A549 (cell line): ENCODE results near the gene ELAVL1. TPM values are rescaled to one million over a fixed set of nuclear protein-coding genes. Genes with fewer than 3 reads are reported as not detected.

Source experiments
- ATAC-seq, 2 experiments: fragments of 200-7000 bp in 1 of 2; fragments of >200 bp in 1 of 2; cut with Nextera tagmentation in 1 of 2; cut with Tn5 transposase in 1 of 2; 3 replicates each; pipeline versions ENCODE4 v1.8.0 to v1.9.1; 2018 to 2020; ENCODE audit warnings: mild to moderate bottlenecking in 1 of 2, moderate library complexity in 1 of 2
- CTCF ChIA-PET: fragments of 300-600 bp; sonication (Branson Sonifier 250); formaldehyde crosslinking; extraction: SDS; loops from one replicate; lab custom pipeline; 2021; ENCODE audit warnings: antibody characterized with exemption, inconsistent platforms; lab: Yijun Ruan, JAX
- POLR2A ChIA-PET: fragments of 350-600 bp; formaldehyde crosslinking; extraction: SDS; loops from one replicate; lab custom pipeline; 2021; ENCODE audit warnings: antibody characterized with exemption, inconsistent platforms; lab: Yijun Ruan, JAX
- DNase-seq, 2 experiments: peaks; one replicate each; pipeline versions ENCODE4 v3.0.0 to v3.0.0-alpha.2; 2011 to 2016; ENCODE audit warnings: low read depth in 1 of 2, low spot score in 1 of 2
- FAIRE-seq: peaks from 2 replicates; lab custom pipeline; 2011; peaks lifted over from hg19 to GRCh38; lab: Jason Lieb, UNC
- H3K27ac ChIP-seq, 2 experiments: fragments of >200 bp; sonication (Bioruptor Twin); formaldehyde crosslinking; 3 replicates each; pipeline ENCODE4 v1.5.1; 2016 to 2017
- H3K4me1 ChIP-seq: fragments of >200 bp; sonication (Bioruptor Twin); formaldehyde crosslinking; 3 replicates; pipeline ENCODE4 v1.6.1; 2016
- H3K4me2 ChIP-seq: fragments of >200 bp; sonication (Bioruptor Twin); formaldehyde crosslinking; 3 replicates; pipeline ENCODE4 v1.6.1; 2016
- H3K4me3 ChIP-seq: fragments of >200 bp; sonication (Bioruptor Twin); formaldehyde crosslinking; 3 replicates; pipeline ENCODE4 v1.5.1; 2016
- H3K9me3 ChIP-seq: fragments of >200 bp; sonication (Bioruptor Twin); formaldehyde crosslinking; 3 replicates; pipeline ENCODE4 v1.6.1; 2016
- ATOH8 ChIP-seq: fragments of 250-450 bp; sonication (Bioruptor Pico); IDR thresholded peaks from 2 replicates; pipeline ENCODE4 v1.5.0; 2020; ENCODE audit warnings: low read depth, mild to moderate bottlenecking, moderate library complexity
- BHLHE40 ChIP-seq: IDR thresholded peaks from 2 replicates; pipeline ENCODE4 v1.6.1; 2012; ENCODE audit warnings: low read depth, low read length, inconsistent platforms
- CBX2 ChIP-seq: fragments of 200-600 bp; sonication (generic); IDR thresholded peaks from 2 replicates; pipeline ENCODE4 v1.6.1; 2016; ENCODE audit warnings: low read depth, mild to moderate bottlenecking, borderline replicate concordance
- CBX8 ChIP-seq: fragments of 200-600 bp; sonication (generic); IDR thresholded peaks from 2 replicates; pipeline ENCODE4 v1.6.1; 2016
- CEBPB ChIP-seq, 2 experiments: fragments of >200 bp in 1 of 2; sonication (Bioruptor Twin) in 1 of 2; formaldehyde crosslinking in 1 of 2; IDR thresholded peaks; 2 replicates each; pipeline ENCODE4 v1.6.1; 2012 to 2016
- CHD4 ChIP-seq: fragments of 200-600 bp; sonication (generic); IDR thresholded peaks from 2 replicates; pipeline ENCODE4 v1.6.1; 2016; ENCODE audit warnings: antibody characterized with exemption, mild to moderate bottlenecking, borderline replicate concordance
- CTCF ChIP-seq: fragments of >200 bp; sonication (Bioruptor Twin); formaldehyde crosslinking; IDR thresholded peaks from 3 replicates; pipeline ENCODE4 v1.5.1; 2016
- EHF ChIP-seq: fragments of 250-450 bp; sonication (Bioruptor Pico); IDR thresholded peaks from 2 replicates; pipeline ENCODE4 v1.5.0; 2020; ENCODE audit warnings: mild to moderate bottlenecking
- EP300 ChIP-seq, 2 experiments: fragments of >200 bp; sonication (Bioruptor Twin); formaldehyde crosslinking; IDR thresholded peaks; 2 replicates in 1 of 2; 3 replicates in 1 of 2; pipeline ENCODE4 v1.6.1; 2016 to 2017
- FOXS1 ChIP-seq: fragments of 250-450 bp; sonication (Bioruptor Pico); IDR thresholded peaks from 2 replicates; pipeline ENCODE4 v1.5.0; 2020; ENCODE audit warnings: mild to moderate bottlenecking, moderate library complexity
- HMGXB4 ChIP-seq: fragments of 250-450 bp; sonication (Bioruptor Pico); IDR thresholded peaks from 2 replicates; pipeline ENCODE4 v1.5.0; 2021; ENCODE audit warnings: mild to moderate bottlenecking, moderate library complexity, borderline replicate concordance
- HOXA7 ChIP-seq: fragments of 250-450 bp; sonication (Bioruptor Pico); IDR thresholded peaks from 2 replicates; pipeline ENCODE4 v1.5.0; 2020; ENCODE audit warnings: mild to moderate bottlenecking, moderate library complexity
- HOXB5 ChIP-seq: fragments of 250-450 bp; sonication (Bioruptor Pico); IDR thresholded peaks from 2 replicates; pipeline ENCODE4 v1.5.0; 2020; ENCODE audit warnings: mild to moderate bottlenecking, moderate library complexity
- JUNB ChIP-seq: fragments of >200 bp; sonication (Bioruptor Twin); formaldehyde crosslinking; IDR thresholded peaks from 2 replicates; pipeline ENCODE4 v1.6.1; 2016
- KDM1A ChIP-seq: fragments of 200-600 bp; sonication (generic); IDR thresholded peaks from 2 replicates; pipeline ENCODE4 v1.6.1; 2016; ENCODE audit warnings: low read depth, mild to moderate bottlenecking
- MAFK ChIP-seq: fragments of 450-650 bp; IDR thresholded peaks from 2 replicates; pipeline ENCODE4 v1.6.1; 2014; ENCODE audit not compliant: partially characterized antibody
- MAX ChIP-seq: IDR thresholded peaks from 2 replicates; pipeline ENCODE4 v1.6.1; 2012
- MAZ ChIP-seq: fragments of 150-350 bp; IDR thresholded peaks from 2 replicates; pipeline ENCODE4 v1.6.1; 2014; ENCODE audit warnings: antibody characterized with exemption, low read depth, low read length, borderline replicate concordance
- NFE2L2 ChIP-seq: fragments of 150-350 bp; conservative IDR thresholded peaks from 2 replicates; pipeline ENCODE4 v1.6.1; 2014; ENCODE audit warnings: low read length
- NPAS2 ChIP-seq: fragments of 250-450 bp; sonication (Bioruptor Pico); IDR thresholded peaks from 2 replicates; pipeline ENCODE4 v1.8.0; 2022; ENCODE audit warnings: mild to moderate bottlenecking, moderate library complexity, borderline replicate concordance
- POLR2A ChIP-seq: IDR thresholded peaks from 2 replicates; pipeline ENCODE4 v1.6.1; 2012; ENCODE audit warnings: mild to moderate bottlenecking, low read length
- RFX5 ChIP-seq: fragments of 450-650 bp; IDR thresholded peaks from 2 replicates; pipeline ENCODE4 v1.7.1; 2014; ENCODE audit warnings: antibody characterized with exemption, mild to moderate bottlenecking, moderate library complexity
- SMC3 ChIP-seq: fragments of >200 bp; sonication (Bioruptor Twin); formaldehyde crosslinking; IDR thresholded peaks from 3 replicates; pipeline ENCODE4 v1.6.1; 2018; ENCODE audit warnings: inconsistent platforms
- TFCP2L1 ChIP-seq: fragments of 250-450 bp; sonication (Bioruptor Pico); IDR thresholded peaks from 2 replicates; pipeline ENCODE4 v1.5.0; 2021; ENCODE audit warnings: mild to moderate bottlenecking
- TP53 ChIP-seq: fragments of 250-450 bp; sonication (Bioruptor Pico); IDR thresholded peaks from 2 replicates; pipeline ENCODE4 v1.5.0; 2021; ENCODE audit warnings: mild to moderate bottlenecking, moderate library complexity
- USF2 ChIP-seq: fragments of 450-650 bp; IDR thresholded peaks from 2 replicates; pipeline ENCODE4 v1.6.1; 2014; ENCODE audit warnings: antibody characterized with exemption
- ZC3H11A ChIP-seq: fragments of 450-650 bp; IDR thresholded peaks from 2 replicates; pipeline ENCODE4 v1.6.1; 2014; ENCODE audit warnings: antibody characterized with exemption, mild to moderate bottlenecking
- ZFP36 ChIP-seq: fragments of 450-650 bp; IDR thresholded peaks from 2 replicates; pipeline ENCODE4 v1.6.1; 2014; ENCODE audit warnings: borderline replicate concordance; ENCODE audit not compliant: partially characterized antibody
- ZNF302 ChIP-seq: fragments of 250-450 bp; sonication (Bioruptor Pico); IDR thresholded peaks from 2 replicates; pipeline ENCODE4 v1.9.0; 2021; ENCODE audit warnings: inconsistent platforms, mild to moderate bottlenecking, moderate library complexity
- ZSCAN20 ChIP-seq: fragments of 250-450 bp; sonication (Bioruptor Pico); IDR thresholded peaks from 2 replicates; pipeline ENCODE4 v1.8.0; 2022; ENCODE audit warnings: mild to moderate bottlenecking, moderate library complexity
- WGBS: methylation state at CpG from one replicate; pipeline ENCODE4 v1.1.6; 2017; ENCODE audit errors: missing lambda C conversion rate; 5-methylcytosine and 5-hydroxymethylcytosine counted together
- polyA plus RNA-seq, 4 experiments: library from polyadenylated mRNA; depleted of rRNA in 3 of 4; stranded (reverse); fragments of >200 nt; fragmentation: RNase III in 1 of 4; extraction: RNeasy Plus Mini Kit Qiagen cat#74134 plus additional on column Dnase treatment in 1 of 4; gene quantifications; 2 replicates in 3 of 4; 3 replicates in 1 of 4; pipeline ENCODE4 v1.2.3, GENCODE V29; 2011 to 2017

ELAVL1 gene
- polyA plus RNA-seq, 2 of the 4 experiments (the other 2 are of a cell fraction) = 39.3 to 55.6 TPM

GRCh38 chr19:8038815-8039214 lies 33.4 kb upstream of the ELAVL1 start (continued):
- TF ChIP-seq CTCF (no peak), FOXS1 (no peak), MAFK (no peak), CHD4 (no peak)
- TF ChIP-seq, all 56 proteins: peak for 0

- ChIA-PET CTCF (interaction anchor here (0.6 to 1.4 kb wide), 3 partner anchors 25 to 557 kb away, joined by 3 to 5 read pairs (median 4); no protein-coding TSS in a partner anchor), POLR2A (no interaction called here)
- no peak for ATAC-seq
- no peak for FAIRE-seq
- Histone ChIP-seq H3K4me2 (no peak overlapping the region), H3K27ac (no peak overlapping the region), H3K4me3 (no peak overlapping the region), H3K9me3 (no peaks in the 10 kb centered on the region), H3K4me1 (no peaks in the 10 kb centered on the region)
- 57% methylated on average over 7 of the region's 7 CpGs for WGBS
- DNase-seq = no peak
- TF ChIP-seq CEBPB (IDR thresholded peaks at IDR 0.05) (no peak), NFE2L2 (no peak), TFCP2L1 (CRISPR knock-in tag) (no peak), SMC3 (no peak), EP300 (IDR thresholded peaks at IDR 0.05) (no peak), CTCF (no peak), KDM1A (no peak), HOXB5 (no peak), ZFP36 (no peak), ZC3H11A (no peak), TP53 (CRISPR knock-in tag) (no peak), MAX (no peak), JUNB (no peak)
- TF ChIP-seq, all 56 proteins: peak for 0
Observed at GRCh38 chr19:8036434-8037099, 31.1 kb upstream of the ELAVL1 start.

GRCh38 chr19:8034178-8034525 lies 28.7 kb upstream of the ELAVL1 start:
- FAIRE-seq (no peak), ATAC-seq (no peak)
- CTCF ChIA-PET = no interaction called here

More at GRCh38 chr19:8034178-8034525, 28.7 kb upstream of the ELAVL1 start:
- TF ChIP-seq HOXA7 (CRISPR knock-in tag) (no peak), BHLHE40 (no peak), RFX5 (no peak), MAZ (no peak), USF2 (no peak), ATOH8 (no peak), EHF (CRISPR knock-in tag) (no peak), CBX2 (no peak), ZNF302 (CRISPR knock-in tag) (no peak), SMC3 (no peak), NPAS2 (CRISPR knock-in tag) (no peak), HMGXB4 (CRISPR knock-in tag) (no peak), ZC3H11A (no peak), ZSCAN20 (no peak), CBX8 (no peak), CHD4 (no peak), POLR2A (no peak), MAX (no peak)
- 71% methylated on average over 6 of the region's 6 CpGs for WGBS
- Histone ChIP-seq H3K27ac (no peak overlapping the region), H3K4me1 (no peaks in the 10 kb centered on the region), H3K9me3 (no peaks in the 10 kb centered on the region), H3K4me3 (no peak overlapping the region), H3K4me2 (no peak overlapping the region)
- POLR2A ChIA-PET = no interaction called here
- DNase-seq = no peak
